GM12878 (cell line): ENCODE data around the gene CTIF. TPM values are rescaled to one million over a fixed set of nuclear protein-coding genes. Genes with fewer than 3 reads are reported as not detected.

Experiments
- ATAC-seq: fragments of 200-7000 bp; cut with Tn5 transposase; 3 replicates; pipeline ENCODE4 v1.9.1; 2020; ENCODE audit warnings: mild to moderate bottlenecking, moderate library complexity
- BruUV-seq: library from RNA; stranded (reverse); fragments of 400-500 nt; replicated peaks from 2 replicates; lab custom pipeline; 2021; lab: Mats Ljungman, UMichigan
- CTCF ChIA-PET: fragments of 300-600 bp; sonication (Branson Sonifier 250); formaldehyde crosslinking; extraction: SDS; loops from one replicate; lab custom pipeline; 2021; ENCODE audit warnings: inconsistent platforms; lab: Yijun Ruan, JAX
- POLR2A ChIA-PET: fragments of 350-600 bp; formaldehyde crosslinking; extraction: SDS; loops from one replicate; lab custom pipeline; 2021; ENCODE audit warnings: inconsistent platforms; lab: Charles Lee
- RAD21 ChIA-PET: fragments of 300-600 bp; sonication (Branson Sonifier 250); formaldehyde crosslinking; loops from one replicate; lab custom pipeline; 2023; ENCODE audit warnings: antibody characterized with exemption; ENCODE audit not compliant: unreplicated experiment; lab: Charles Lee
- SMC1A ChIA-PET: fragments of 300-600 bp; sonication (Branson Sonifier 250); formaldehyde crosslinking; loops from one replicate; lab custom pipeline; 2023; ENCODE audit not compliant: unreplicated experiment, uncharacterized antibody; lab: Charles Lee
- DNase-seq: peaks from one replicate; pipeline ENCODE4 v3.0.0-alpha.2; 2011; ENCODE audit warnings: low read depth, low spot score
- FAIRE-seq: peaks from 3 replicates; lab custom pipeline; 2011; peaks lifted over from hg19 to GRCh38; lab: Jason Lieb, UNC
- H2AFZ ChIP-seq: 2 replicates; pipeline ENCODE4 v1.6.0; 2011; ENCODE audit warnings: low read depth, low read length, control low read depth; ENCODE audit not compliant: control insufficient read depth
- H3K27ac ChIP-seq: 2 replicates; pipeline ENCODE4 v1.5.1; 2011; ENCODE audit warnings: control low read depth; ENCODE audit not compliant: control insufficient read depth, insufficient read depth
- H3K27me3 ChIP-seq, 2 experiments: replicated peaks in 1 of 2; 2 replicates each; pipeline versions ENCODE4 v1.6.0 to v1.6.1; 2011; ENCODE audit warnings: low read length in 1 of 2; ENCODE audit not compliant: control insufficient read depth in 2 of 2, insufficient read depth in 2 of 2
- H3K36me3 ChIP-seq, 2 experiments: 2 replicates each; pipeline ENCODE4 v1.5.1; 2011; ENCODE audit warnings: low read length in 1 of 2; ENCODE audit not compliant: control insufficient read depth in 2 of 2, insufficient read depth in 2 of 2
- H3K4me1 ChIP-seq: 2 replicates; pipeline ENCODE4 v1.6.1; 2011; ENCODE audit warnings: mild to moderate bottlenecking, low read length, moderate library complexity, mixed read lengths; ENCODE audit not compliant: control insufficient read depth, insufficient read depth
- H3K4me2 ChIP-seq: 2 replicates; pipeline ENCODE4 v1.6.0; 2011; ENCODE audit warnings: control low read depth; ENCODE audit not compliant: control insufficient read depth, insufficient read depth
- H3K4me3 ChIP-seq: fragments of 200-600 bp; sonication (generic); 2 replicates; pipeline ENCODE4 v1.5.1; 2016
- H3K79me2 ChIP-seq: 2 replicates; pipeline ENCODE4 v1.6.0; 2011; ENCODE audit warnings: low read length; ENCODE audit not compliant: control insufficient read depth, insufficient read depth
- H3K9ac ChIP-seq: 2 replicates; pipeline ENCODE4 v1.8.0; 2011; ENCODE audit warnings: low read length, control low read depth, mixed read lengths; ENCODE audit not compliant: control insufficient read depth, insufficient read depth
- H3K9me3 ChIP-seq: replicated peaks from 3 replicates; pipeline ENCODE4 v1.5.1; 2011; ENCODE audit warnings: mild to moderate bottlenecking, low read length; ENCODE audit not compliant: control insufficient read depth, insufficient read depth
- H4K20me1 ChIP-seq: 2 replicates; pipeline ENCODE4 v1.6.0; 2011; ENCODE audit not compliant: control insufficient read depth, insufficient read depth
- CEBPZ ChIP-seq: fragments of 150-350 bp; IDR thresholded peaks from 2 replicates; pipeline ENCODE4 v1.6.1; 2016; ENCODE audit warnings: low read depth, low read length
- CHD2 ChIP-seq: IDR thresholded peaks from 2 replicates; pipeline ENCODE4 v1.6.1; 2011; ENCODE audit warnings: low read depth, low read length, improper control_type of control experiment, borderline replicate concordance
- ELK1 ChIP-seq: IDR thresholded peaks from 2 replicates; pipeline ENCODE4 v1.6.1; 2012; ENCODE audit warnings: low read depth, low read length, improper control_type of control experiment
- EZH2 ChIP-seq: IDR thresholded peaks from 2 replicates; pipeline ENCODE4 v1.6.1; 2012; ENCODE audit warnings: low read depth, mild to moderate bottlenecking, control low read depth, inconsistent platforms, low read length, borderline replicate concordance; ENCODE audit not compliant: control insufficient read depth
- MYC ChIP-seq: IDR thresholded peaks from 2 replicates; pipeline ENCODE4 v1.6.1; 2011; ENCODE audit warnings: mild to moderate bottlenecking, low read length, moderate library complexity, inconsistent platforms; ENCODE audit not compliant: insufficient read depth, insufficient replicate concordance, insufficient read length, severe bottlenecking
- STAT3 ChIP-seq: IDR thresholded peaks from 2 replicates; pipeline ENCODE4 v1.6.1; 2011; ENCODE audit warnings: low read depth, low read length, improper control_type of control experiment
- TAF1 ChIP-seq: IDR thresholded peaks from 2 replicates; pipeline ENCODE4 v1.6.1; 2011; ENCODE audit warnings: mild to moderate bottlenecking, low read depth, low read length, borderline replicate concordance
- ZBED1 ChIP-seq: IDR thresholded peaks from 2 replicates; pipeline ENCODE4 v1.6.1; 2016; ENCODE audit warnings: borderline replicate concordance
- ZNF592 ChIP-seq: fragments of 450-650 bp; IDR thresholded peaks from 2 replicates; pipeline ENCODE4 v1.6.1; 2017; ENCODE audit warnings: mild to moderate bottlenecking, moderate library complexity
- ZSCAN29 ChIP-seq: fragments of 450-650 bp; IDR thresholded peaks from 2 replicates; pipeline ENCODE4 v1.6.1; 2017; ENCODE audit warnings: mild to moderate bottlenecking, moderate library complexity
- ZZZ3 ChIP-seq: IDR thresholded peaks from 2 replicates; pipeline ENCODE4 v1.6.1; 2011; ENCODE audit warnings: low read depth; ENCODE audit not compliant: control insufficient read depth, insufficient read length
- WGBS: methylation state at CpG from one replicate; pipeline ENCODE4 v1.1.6; 2016; ENCODE audit warnings: low lambda C conversion rate; ENCODE audit not compliant: insufficient replicate concordance, insufficient coverage; ENCODE audit errors: missing lambda C conversion rate; 5-methylcytosine and 5-hydroxymethylcytosine counted together
- in situ Hi-C: fragments of 300-500 bp; cut with MboI; formaldehyde crosslinking; loops from 9 replicates; pipeline ENCODE4 v1.14.3; 2018; ENCODE audit warnings: mixed read lengths
- intact Hi-C: fragments of 100-400 bp; cut with micrococcal nuclease; formaldehyde crosslinking; loops from one replicate; pipeline ENCODE4 v1.14.2; 2022; ENCODE audit not compliant: unreplicated experiment
- polyA plus RNA-seq, 11 experiments: library from polyadenylated mRNA; depleted of rRNA in 4 of 11; unstranded in 6 of 11; stranded (reverse) in 5 of 11; fragments of >200 nt; fragmentation: Nextera tagmentation in 4 of 11; fragmentation: Illumina TruSeq in 1 of 11; extraction: Ambion mirVana in 4 of 11; extraction: Trizol in 1 of 11; gene quantifications; 1 replicate in 1 of 11; 2 replicates in 10 of 11; pipeline versions ENCODE4 v1.2.1 to v1.2.3, GENCODE V29; 2011 to 2016; ENCODE audit warnings: inconsistent platforms in 2 of 11, missing spikeins in 2 of 11, low read depth in 1 of 11
- total RNA-seq, 4 experiments: library from RNA; depleted of rRNA in 3 of 4; stranded (reverse); fragments of >200 nt in 3 of 4; fragmentation: Illumina TruSeq in 1 of 4; extraction: Trizol in 1 of 4; gene quantifications; 2 replicates each; pipeline versions ENCODE4 v1.2.1 to v1.2.3, GENCODE V29; 2013 to 2021

The CTIF gene
- total and polyA plus RNA-seq, 10 of the 15 experiments (the other 5 are each of a cell fraction or from before 2014, with no cell fraction given), result 0.06 to 11.6 (median 2.5) TPM

GRCh38 chr18:48785091-48785614 lies 246.3 kb downstream of the CTIF start:
- BruUV-seq, result no TSS peak
- H3K79me2 ChIP-seq, result no peaks in the 10 kb centered on the region; the same call in 1 of the 2 replicates
- peak overlapping the region; percentile 54; the same call in 1 of the 2 replicates for H3K4me3 ChIP-seq
- ATAC-seq, result peak; percentile 94
- ChIA-PET POLR2A (interaction anchor here (0.5 to 2.2 kb wide), 14 partner anchors 10 to 168 kb away, joined by 3 to 30 read pairs (median 5); no protein-coding TSS in a partner anchor), SMC1A (interaction anchor here (0.5 to 4.8 kb wide), 27 partner anchors 9 to 392 kb away, joined by 3 to 63 read pairs (median 3); no protein-coding TSS in a partner anchor), RAD21 (interaction anchor here (0.7 to 6.7 kb wide), 19 partner anchors 9 to 674 kb away, joined by 3 to 86 read pairs (median 6); no protein-coding TSS in a partner anchor), CTCF (interaction anchor here (1.1 to 2.3 kb wide), 11 partner anchors 9 to 393 kb away, joined by 3 to 15 read pairs (median 8); no protein-coding TSS in a partner anchor)
- in situ Hi-C loops, result no loop called here
- no peaks in the 10 kb centered on the region for H4K20me1 ChIP-seq
- no peaks in the 10 kb centered on the region; the same call in 2 of the 3 replicates for H3K9me3 ChIP-seq
- peaks cover 47% of the 10 kb centered on the region for H3K4me1 ChIP-seq
- WGBS, result 1% methylated on average over 5 of the region's 5 CpGs
- H2AFZ ChIP-seq, result no peak overlapping the region
- H3K27ac ChIP-seq, result peak overlapping the region; percentile 91
- H3K27me3 ChIP-seq, result no peaks in the 10 kb centered on the region
- FAIRE-seq, result peak; percentile 100
- no peaks in the 10 kb centered on the region for H3K36me3 ChIP-seq
- intact Hi-C loops, result loop anchor here (1.0 to 2.0 kb wide), 7 partner anchors 16 to 164 kb away; no protein-coding TSS in a partner anchor
- peak overlapping the region; percentile 60 for H3K9ac ChIP-seq
- DNase-seq, result peak; percentile 94
- H3K4me2 ChIP-seq, result peak overlapping the region; percentile 58
- peak; percentile 97 for TF ChIP-seq ZBED1
- no peak for TF ChIP-seq TAF1
- TF ChIP-seq CHD2, result no peak
- TF ChIP-seq EZH2, result no peak
- TF ChIP-seq CEBPZ, result no peak
- no peak for TF ChIP-seq STAT3
- 0 out of 2 replicates have a peak, but pooled peaks have one; percentile 34 for TF ChIP-seq ZSCAN29
- no peak for TF ChIP-seq ZNF592
- no peak for TF ChIP-seq MYC
- no peak for TF ChIP-seq ELK1
- no peak for TF ChIP-seq ZZZ3
